ENCODE data around the gene ZSWIM4. TPM values are rescaled to one million over a fixed set of nuclear protein-coding genes. Genes with fewer than 3 reads are reported as not detected.

ZSWIM4 gene
- total RNA-seq, 1 donor from 2014 or later, result 23.2 TPM

DNA sequence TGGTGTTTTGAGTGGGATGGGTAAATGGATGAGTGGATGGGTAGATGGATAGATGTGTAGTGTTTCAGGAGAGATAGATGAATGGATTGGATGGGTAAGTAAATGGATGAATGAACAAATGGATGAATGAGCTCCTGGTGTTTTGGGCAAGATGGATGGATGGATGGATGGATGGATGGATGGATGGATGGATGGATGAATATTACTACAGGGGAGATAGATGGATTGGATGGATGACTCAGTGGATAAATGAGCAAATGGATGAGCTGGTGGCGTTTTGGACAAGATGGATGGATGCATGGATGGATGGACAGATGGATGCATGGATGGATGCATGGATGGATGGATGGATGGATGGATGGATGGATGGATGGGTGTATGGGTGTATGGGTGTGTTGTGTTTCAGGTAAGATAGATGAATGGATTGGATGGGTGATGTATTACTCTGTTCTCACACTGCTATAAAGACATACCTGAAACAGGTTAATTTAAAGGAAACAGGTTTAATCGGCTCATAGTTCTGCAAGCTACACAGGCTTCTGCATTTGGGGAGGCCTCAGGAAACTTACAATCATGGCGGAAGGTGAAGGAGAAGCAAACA is 12.3 kb downstream of the ZSWIM4 start:
- intact Hi-C loops (cut with DNase I), result no loop called here
- TF ChIP-seq, protein P1, sequence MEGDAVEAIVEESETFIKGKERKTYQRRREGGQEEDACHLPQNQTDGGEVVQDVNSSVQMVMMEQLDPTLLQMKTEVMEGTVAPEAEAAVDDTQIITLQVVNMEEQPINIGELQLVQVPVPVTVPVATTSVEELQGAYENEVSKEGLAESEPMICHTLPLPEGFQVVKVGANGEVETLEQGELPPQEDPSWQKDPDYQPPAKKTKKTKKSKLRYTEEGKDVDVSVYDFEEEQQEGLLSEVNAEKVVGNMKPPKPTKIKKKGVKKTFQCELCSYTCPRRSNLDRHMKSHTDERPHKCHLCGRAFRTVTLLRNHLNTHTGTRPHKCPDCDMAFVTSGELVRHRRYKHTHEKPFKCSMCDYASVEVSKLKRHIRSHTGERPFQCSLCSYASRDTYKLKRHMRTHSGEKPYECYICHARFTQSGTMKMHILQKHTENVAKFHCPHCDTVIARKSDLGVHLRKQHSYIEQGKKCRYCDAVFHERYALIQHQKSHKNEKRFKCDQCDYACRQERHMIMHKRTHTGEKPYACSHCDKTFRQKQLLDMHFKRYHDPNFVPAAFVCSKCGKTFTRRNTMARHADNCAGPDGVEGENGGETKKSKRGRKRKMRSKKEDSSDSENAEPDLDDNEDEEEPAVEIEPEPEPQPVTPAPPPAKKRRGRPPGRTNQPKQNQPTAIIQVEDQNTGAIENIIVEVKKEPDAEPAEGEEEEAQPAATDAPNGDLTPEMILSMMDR (IDR thresholded peaks at IDR 0.05), result no peak
- Histone ChIP-seq H3K9me3 (no peaks in the 10 kb centered on the region), H3K4me3 (no peak overlapping the region), H3K27ac (no peak overlapping the region), H3K27me3 (no peaks in the 10 kb centered on the region), H3K36me3 (peaks cover 13 to 33% of the 10 kb centered on the region in 2 donors), H3K4me1 (no peaks in the 10 kb centered on the region)
- DNase-seq (ENCODE audit: low spot score in 2 of 2), result no peak

DNA sequence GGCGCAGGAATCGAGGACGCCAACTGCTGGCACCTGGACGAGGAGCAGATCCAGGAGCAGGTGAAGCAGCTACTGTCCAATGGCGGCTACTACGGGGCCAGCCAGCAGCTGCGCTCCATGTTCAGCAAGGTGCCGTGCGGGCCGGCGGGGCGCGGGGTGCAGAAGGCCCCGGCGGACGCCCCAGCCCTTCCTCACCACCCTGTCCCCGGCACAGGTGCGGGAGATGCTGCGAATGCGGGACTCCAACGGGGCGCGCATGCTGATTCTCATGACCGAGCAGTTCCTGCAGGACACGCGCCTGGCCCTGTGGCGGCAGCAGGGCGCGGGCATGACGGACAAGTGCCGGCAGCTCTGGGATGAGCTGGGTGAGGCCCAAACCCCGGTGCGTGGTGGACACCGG is 13.6 kb downstream of the ZSWIM4 start:
- Histone ChIP-seq H3K27me3 (no peaks in the 10 kb centered on the region), H3K36me3 (peaks cover 18 to 45% of the 10 kb centered on the region in 2 donors), H3K4me3 (no peak overlapping the region), H3K27ac (no peak overlapping the region), H3K4me1 (no peaks in the 10 kb centered on the region), H3K9me3 (no peaks in the 10 kb centered on the region)
- TF ChIP-seq, protein P1 (IDR thresholded peaks at IDR 0.05), result no peak
- intact Hi-C loops (cut with DNase I), result no loop called here
- no peak for DNase-seq (ENCODE audit: low spot score in 2 of 2)

DNA sequence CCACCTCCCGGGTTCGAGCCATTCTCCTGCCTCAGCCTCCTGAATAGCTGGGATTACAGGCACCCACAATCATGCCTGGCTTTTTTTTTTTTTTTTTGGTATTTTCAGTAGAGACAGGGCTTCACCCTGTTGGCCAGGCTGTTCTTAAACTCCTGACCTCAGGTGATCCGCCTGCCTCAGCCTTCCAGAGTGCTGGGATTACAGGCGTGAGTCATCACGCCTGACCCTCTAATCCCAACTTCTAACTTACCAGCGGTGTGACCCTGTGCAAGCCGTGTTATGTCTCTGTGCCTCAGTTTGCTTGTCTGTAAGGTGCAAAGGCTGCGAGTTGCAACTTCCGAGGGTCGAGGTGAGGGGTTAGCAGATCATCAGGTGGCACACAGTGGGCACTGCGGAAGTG is 17.3 kb downstream of the ZSWIM4 start:
- H3K4me1 ChIP-seq, result no peaks in the 10 kb centered on the region
- H3K36me3 ChIP-seq, result peaks cover 21 to 52% of the 10 kb centered on the region in 2 donors
- no peaks in the 10 kb centered on the region for H3K9me3 ChIP-seq
- H3K27ac ChIP-seq, result no peak overlapping the region
- intact Hi-C loops (cut with DNase I), result no loop called here
- TF ChIP-seq, protein P1 (IDR thresholded peaks at IDR 0.05), result no peak
- no peaks in the 10 kb centered on the region for H3K27me3 ChIP-seq
- no peak overlapping the region for H3K4me3 ChIP-seq
- no peak for DNase-seq (ENCODE audit: low spot score in 2 of 2)

DNA sequence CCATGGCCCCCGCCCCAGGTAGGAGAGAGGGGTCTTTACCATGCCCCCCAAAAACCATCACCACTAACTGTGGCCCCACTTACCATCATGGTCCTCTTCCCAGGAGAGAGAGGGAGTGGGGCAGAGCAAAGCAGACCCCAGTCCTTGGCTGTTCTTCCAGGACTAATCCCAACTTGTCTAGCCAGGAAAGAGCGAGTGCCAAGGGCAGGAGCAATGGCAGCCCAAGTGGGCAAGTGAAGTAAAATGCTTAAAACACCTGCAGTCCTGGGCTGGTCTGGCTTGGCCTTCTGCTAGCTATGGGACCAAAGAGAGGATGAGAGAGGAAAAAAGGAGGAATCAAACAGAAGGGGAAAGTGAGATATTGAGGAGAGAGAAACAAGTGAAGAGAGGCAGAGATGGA is 17.9 kb downstream of the ZSWIM4 start:
- H3K27me3 ChIP-seq, result no peaks in the 10 kb centered on the region
- intact Hi-C loops (cut with DNase I), result no loop called here
- H3K27ac ChIP-seq, result no peak overlapping the region
- H3K9me3 ChIP-seq, result no peaks in the 10 kb centered on the region
- H3K36me3 ChIP-seq, result peaks cover 21 to 47% of the 10 kb centered on the region in 2 donors
- no peaks in the 10 kb centered on the region for H3K4me1 ChIP-seq
- H3K4me3 ChIP-seq, result no peak overlapping the region
- TF ChIP-seq, protein P1 (IDR thresholded peaks at IDR 0.05), result no peak
- no peak for DNase-seq (ENCODE audit: low spot score in 2 of 2)

DNA sequence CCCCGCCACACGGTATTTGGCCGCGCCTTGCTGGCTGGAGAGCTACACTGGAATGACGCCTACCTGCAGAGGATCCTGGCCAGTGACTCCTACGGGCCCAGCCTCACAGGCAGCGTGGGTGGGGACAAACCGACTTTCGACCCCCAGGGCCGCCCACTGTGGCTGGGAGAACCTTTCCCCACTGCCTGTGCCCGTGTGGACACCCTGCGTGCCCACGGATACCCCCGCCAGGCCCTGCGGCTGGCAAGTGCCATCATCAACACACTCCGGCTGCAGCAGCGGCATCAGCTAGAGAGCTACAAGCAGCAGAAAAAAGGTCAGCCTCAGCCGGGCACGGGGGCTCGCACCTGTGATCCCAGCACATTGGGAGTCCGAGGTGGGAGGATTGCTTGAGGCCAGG is 19.3 kb downstream of the ZSWIM4 start:
- Histone ChIP-seq H3K4me1 (no peaks in the 10 kb centered on the region), H3K27me3 (no peaks in the 10 kb centered on the region), H3K4me3 (no peak overlapping the region), H3K9me3 (no peaks in the 10 kb centered on the region), H3K36me3 (peaks cover 14 to 37% of the 10 kb centered on the region in 2 donors), H3K27ac (no peak overlapping the region)
- DNase-seq (ENCODE audit: low spot score in 2 of 2), result no peak
- intact Hi-C loops (cut with DNase I), result no loop called here
- TF ChIP-seq, protein P1 (IDR thresholded peaks at IDR 0.05), result no peak

Measured in ascending aorta (tissue), 2 donors.